Measurements from ENCODE around the gene AUTS2. TPM values are rescaled to one million over a fixed set of nuclear protein-coding genes. Genes with fewer than 3 reads are reported as not detected.

Gene AUTS2
- polyA plus RNA-seq, 3 donors, result 0.08 to 0.35 TPM; not detected in 1

DNA sequence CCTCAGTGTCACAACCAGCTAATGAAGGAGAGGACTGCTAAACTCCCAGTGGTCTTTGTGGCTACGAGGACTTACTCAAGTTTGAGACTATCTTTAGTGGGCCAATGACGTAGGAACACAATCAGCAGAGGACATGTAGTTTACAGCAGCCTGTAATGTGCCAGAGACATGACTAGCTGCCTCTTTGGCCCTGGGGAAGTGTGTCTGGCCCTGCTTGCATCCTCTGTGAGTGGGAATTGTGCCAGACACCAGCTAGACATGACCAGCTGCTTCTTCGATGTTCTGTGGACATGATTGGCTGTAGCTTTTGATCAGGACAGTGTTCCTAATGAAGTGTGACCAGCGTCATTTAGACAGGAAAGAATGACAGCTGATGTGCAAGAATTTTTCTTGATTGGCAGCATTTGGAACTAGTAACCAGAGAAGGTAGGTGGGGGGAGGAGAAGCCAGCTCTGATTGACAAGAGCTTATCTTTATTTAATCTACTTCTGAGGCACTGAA lies 141.7 kb downstream of the AUTS2 start:
- Mint-ChIP-seq H3K9me3 (no peaks in the 10 kb centered on the region), H3K4me1 (peaks cover 3% of the 10 kb centered on the region), H3K4me3 (peak overlapping the region in 1 of 2 donors; percentile 18), H3K27me3 (ENCODE audit: low read depth in 3 of 3) (peaks cover 0 to 2% (median 0%) of the 10 kb centered on the region in 3 donors), H3K36me3 (no peaks in the 10 kb centered on the region), H3K27ac (no peak overlapping the region)
- H3K4me3 ChIP-seq (replicated peaks in 1 of 3; ENCODE audit: low read depth in 2 of 3, low read length in 3 of 3), result no peak overlapping the region
- H3K4me1 ChIP-seq (ENCODE audit: control insufficient read depth in 1 of 2, insufficient read depth in 2 of 2, low read length in 2 of 2), result no peaks in the 10 kb centered on the region
- H3K9ac ChIP-seq (ENCODE audit: insufficient read depth, low read length, poor library complexity, severe bottlenecking), result no peak overlapping the region
- intact Hi-C loops (cut with micrococcal nuclease), result no loop called here
- TF ChIP-seq CTCF (IDR thresholded peaks at IDR 0.05), result no peak
- H3K27me3 ChIP-seq (ENCODE audit: control insufficient read depth in 2 of 2, insufficient read depth in 2 of 2, low read length in 2 of 2), result no peaks in the 10 kb centered on the region
- H4K20me1 ChIP-seq (ENCODE audit: insufficient read depth, low read length), result no peaks in the 10 kb centered on the region
- no peaks in the 10 kb centered on the region for H3K79me2 ChIP-seq (ENCODE audit: insufficient read depth, low read length)
- no peak overlapping the region for H3K4me2 ChIP-seq (replicated peaks; ENCODE audit: extremely low read depth, low read length, poor library complexity, severe bottlenecking)
- no peaks in the 10 kb centered on the region for H3K9me3 ChIP-seq (replicated peaks in 1 of 2; ENCODE audit: control insufficient read depth in 1 of 2, insufficient read depth in 1 of 2, low read length in 2 of 2)
- no peaks in the 10 kb centered on the region for H3K36me3 ChIP-seq (replicated peaks in 1 of 2; ENCODE audit: control insufficient read depth in 1 of 2, insufficient read depth in 2 of 2, low read length in 2 of 2)
- 8% methylated on average over 3 of the region's 4 CpGs for WGBS (ENCODE audit: insufficient coverage)
- DNase-seq, result no peak
- H2AFZ ChIP-seq (ENCODE audit: insufficient read depth, low read depth, low read length, poor library complexity, severe bottlenecking), result peak overlapping the region; percentile 23
- no peak overlapping the region for H3K27ac ChIP-seq (ENCODE audit: low read depth in 1 of 2, low read length in 2 of 2)

DNA sequence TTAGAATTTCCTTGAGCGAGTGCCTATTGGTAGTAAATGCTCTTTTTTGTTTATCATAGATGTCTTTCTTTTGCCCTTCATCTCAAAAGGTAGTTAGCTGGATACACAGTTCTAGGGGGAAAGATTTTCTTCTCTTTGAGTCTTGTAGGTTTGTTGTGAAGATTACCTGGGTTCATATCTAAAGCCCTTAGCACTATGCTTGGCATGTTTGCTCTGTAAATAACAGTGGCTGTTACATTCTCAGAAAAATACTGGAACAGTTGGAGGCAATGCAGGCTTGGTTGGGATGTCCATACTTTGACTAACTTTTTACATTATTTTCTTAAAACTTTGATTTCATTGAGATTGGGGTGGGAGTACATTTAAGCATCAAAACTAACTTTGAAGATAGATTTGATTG lies 144.0 kb downstream of the AUTS2 start:
- Histone ChIP-seq H4K20me1 (ENCODE audit: insufficient read depth, low read length) (no peaks in the 10 kb centered on the region), H3K27me3 (ENCODE audit: control insufficient read depth in 2 of 2, insufficient read depth in 2 of 2, low read length in 2 of 2) (no peaks in the 10 kb centered on the region), H3K4me1 (ENCODE audit: control insufficient read depth in 1 of 2, insufficient read depth in 2 of 2, low read length in 2 of 2) (no peaks in the 10 kb centered on the region), H3K4me2 (replicated peaks; ENCODE audit: extremely low read depth, low read length, poor library complexity, severe bottlenecking) (no peak overlapping the region), H3K27ac (ENCODE audit: low read depth in 1 of 2, low read length in 2 of 2) (no peak overlapping the region), H3K36me3 (replicated peaks in 1 of 2; ENCODE audit: control insufficient read depth in 1 of 2, insufficient read depth in 2 of 2, low read length in 2 of 2) (no peaks in the 10 kb centered on the region), H3K9me3 (replicated peaks in 1 of 2; ENCODE audit: control insufficient read depth in 1 of 2, insufficient read depth in 1 of 2, low read length in 2 of 2) (no peaks in the 10 kb centered on the region), H2AFZ (ENCODE audit: insufficient read depth, low read depth, low read length, poor library complexity, severe bottlenecking) (no peak overlapping the region), H3K4me3 (replicated peaks in 1 of 3; ENCODE audit: low read depth in 2 of 3, low read length in 3 of 3) (no peak overlapping the region), H3K79me2 (ENCODE audit: insufficient read depth, low read length) (no peaks in the 10 kb centered on the region), H3K9ac (ENCODE audit: insufficient read depth, low read length, poor library complexity, severe bottlenecking) (no peak overlapping the region)
- intact Hi-C loops (cut with micrococcal nuclease), result no loop called here
- Mint-ChIP-seq H3K36me3 (no peaks in the 10 kb centered on the region), H3K27ac (no peak overlapping the region), H3K27me3 (ENCODE audit: low read depth in 3 of 3) (peaks cover 0 to 2% (median 1%) of the 10 kb centered on the region in 3 donors), H3K4me1 (peaks cover 4% of the 10 kb centered on the region), H3K9me3 (no peaks in the 10 kb centered on the region), H3K4me3 (no peak overlapping the region)
- TF ChIP-seq CTCF (IDR thresholded peaks at IDR 0.05), result no peak
- no peak for DNase-seq
- WGBS (ENCODE audit: insufficient coverage), result no CpG with 5 or more reads among the region's 1 CpG

All from CD14-positive monocyte (primary cell).